SK-N-SH (cell line): ENCODE data around the gene SV2A. TPM values are rescaled to one million over a fixed set of nuclear protein-coding genes. Genes with fewer than 3 reads are reported as not detected.

ENCODE experiments used
- CTCF ChIA-PET: fragments of 300-600, 350-600 bp; formaldehyde crosslinking; extraction: SDS; loops from one replicate; lab custom pipeline; 2021; lab: Yijun Ruan, JAX
- POLR2A ChIA-PET: fragments of 350-600 bp; sonication (Branson Sonifier 250); formaldehyde crosslinking; extraction: SDS; loops from one replicate; lab custom pipeline; 2020; ENCODE audit warnings: antibody characterized with exemption, inconsistent platforms; lab: Yijun Ruan, JAX
- DNase-seq: peaks from one replicate; pipeline ENCODE4 v3.0.0; 2012
- H2AFZ ChIP-seq: fragments of 200-600 bp; sonication (generic); 2 replicates; pipeline ENCODE4 v1.8.1; 2016; ENCODE audit warnings: antibody characterized with exemption, mild to moderate bottlenecking, low read depth
- H3F3A ChIP-seq: fragments of 200-600 bp; sonication (generic); replicated peaks from 2 replicates; pipeline ENCODE3; 2016; ENCODE audit warnings: antibody characterized with exemption, mild to moderate bottlenecking; ENCODE audit not compliant: insufficient read depth
- H3K27ac ChIP-seq, 2 experiments: fragments of 200-500 bp in 1 of 2; fragments of 200-600 bp in 1 of 2; sonication (Bioruptor generic) in 1 of 2; sonication (generic), shearing (Covaris generic) in 1 of 2; 2 replicates each; pipeline versions ENCODE4 v1.5.1 to v1.6.1; 2014 to 2016; ENCODE audit warnings: low read depth in 2 of 2, inconsistent platforms in 1 of 2, low read length in 1 of 2, mild to moderate bottlenecking in 1 of 2, mixed read lengths in 1 of 2
- H3K27me3 ChIP-seq: fragments of 200-600 bp; sonication (generic), shearing (Covaris generic); 2 replicates; pipeline ENCODE4 v1.6.1; 2016; ENCODE audit warnings: mixed run types; ENCODE audit not compliant: insufficient read depth
- H3K36me3 ChIP-seq, 2 experiments: fragments of 200-500 bp in 1 of 2; fragments of 200-600 bp in 1 of 2; sonication (Bioruptor generic) in 1 of 2; sonication (generic) in 1 of 2; replicated peaks in 1 of 2; 2 replicates each; pipeline versions ENCODE3 to v1.5.1; 2014 to 2016; ENCODE audit warnings: low read length in 1 of 2, mild to moderate bottlenecking in 1 of 2; ENCODE audit not compliant: insufficient read depth in 2 of 2, control insufficient read depth in 1 of 2
- H3K4me1 ChIP-seq, 2 experiments: fragments of 200-500 bp in 1 of 2; fragments of 200-600 bp in 1 of 2; sonication (Bioruptor generic) in 1 of 2; sonication (generic), shearing (Covaris generic) in 1 of 2; 2 replicates each; pipeline versions ENCODE4 v1.5.1 to v1.6.1; 2014 to 2016; ENCODE audit warnings: low read depth in 1 of 2, low read length in 1 of 2, mixed run types in 1 of 2; ENCODE audit not compliant: insufficient read depth in 2 of 2, control insufficient read depth in 1 of 2
- H3K4me2 ChIP-seq: fragments of 200-600 bp; sonication (generic), shearing (Covaris generic); 2 replicates; pipeline ENCODE4 v1.6.1; 2017; ENCODE audit warnings: mixed run types
- H3K4me3 ChIP-seq, 2 experiments: fragments of 200-500 bp in 1 of 2; fragments of 200-600 bp in 1 of 2; sonication (Bioruptor generic) in 1 of 2; sonication (generic), shearing (Covaris generic) in 1 of 2; 2 replicates each; pipeline versions ENCODE4 v1.5.1 to v1.8.1; 2014 to 2016; ENCODE audit warnings: low read depth in 2 of 2, inconsistent platforms in 1 of 2, low read length in 1 of 2, mild to moderate bottlenecking in 1 of 2, mixed read lengths in 1 of 2, moderate library complexity in 1 of 2
- H3K79me2 ChIP-seq: fragments of 200-600 bp; sonication (generic); 2 replicates; pipeline ENCODE4 v1.8.1; 2017; ENCODE audit warnings: mild to moderate bottlenecking; ENCODE audit not compliant: insufficient read depth
- H3K9ac ChIP-seq: fragments of 200-600 bp; sonication (generic); 2 replicates; pipeline ENCODE4 v1.6.1; 2017; ENCODE audit warnings: mixed run types
- H3K9me2 ChIP-seq: fragments of 200-600 bp; sonication (generic); 2 replicates; pipeline ENCODE4 v1.6.1; 2017; ENCODE audit warnings: mixed run types
- H3K9me3 ChIP-seq: fragments of 200-600 bp; sonication (generic); 2 replicates; pipeline ENCODE4 v1.6.1; 2017; ENCODE audit warnings: mixed run types, mild to moderate bottlenecking, moderate library complexity
- H4K20me1 ChIP-seq: fragments of 200-600 bp; sonication (generic); 2 replicates; pipeline ENCODE4 v1.6.1; 2017; ENCODE audit warnings: mild to moderate bottlenecking, mixed run types; ENCODE audit not compliant: insufficient read depth
- CHD2 ChIP-seq: fragments of 150-350 bp; IDR thresholded peaks from 2 replicates; pipeline ENCODE4 v1.6.1; 2018; ENCODE audit warnings: low read length; ENCODE audit not compliant: partially characterized antibody
- ELF1 ChIP-seq: IDR thresholded peaks from 2 replicates; pipeline ENCODE4 v1.4.0; 2012
- EP300 ChIP-seq, 2 experiments: IDR thresholded peaks; 2 replicates each; pipeline versions ENCODE4 v1.4.0 to v1.6.1; 2012; ENCODE audit warnings: borderline replicate concordance in 1 of 2, low read depth in 1 of 2, low read length in 1 of 2
- FOSL2 ChIP-seq: IDR thresholded peaks from 2 replicates; pipeline ENCODE4 v1.4.0; 2012; ENCODE audit warnings: low read depth, mild to moderate bottlenecking, moderate library complexity, borderline replicate concordance
- FOXJ3 ChIP-seq: sonication (generic); formaldehyde crosslinking; IDR thresholded peaks from 2 replicates; pipeline ENCODE4 v1.5.1; 2020; ENCODE audit warnings: mild to moderate bottlenecking, missing genetic modification reagents
- GABPA ChIP-seq: IDR thresholded peaks from 2 replicates; pipeline ENCODE4 v1.4.0; 2012; ENCODE audit warnings: low read depth, mild to moderate bottlenecking
- GATA2 ChIP-seq: sonication (generic); formaldehyde crosslinking; IDR thresholded peaks from 2 replicates; pipeline ENCODE4 v1.5.0; 2020; ENCODE audit warnings: mild to moderate bottlenecking, missing genetic modification reagents
- IRF3 ChIP-seq: fragments of 150-350 bp; IDR thresholded peaks from 2 replicates; pipeline ENCODE4 v1.6.1; 2016; ENCODE audit warnings: mild to moderate bottlenecking, low read depth, low read length
- JUND ChIP-seq: IDR thresholded peaks from 2 replicates; pipeline ENCODE4 v1.4.0; 2012
- MAX ChIP-seq: IDR thresholded peaks from 2 replicates; pipeline ENCODE4 v1.4.0; 2012; ENCODE audit warnings: low read depth
- MXI1 ChIP-seq: IDR thresholded peaks from 2 replicates; pipeline ENCODE4 v1.6.1; 2012; ENCODE audit warnings: mild to moderate bottlenecking, low read depth, low read length, improper control_type of control experiment
- NFIC ChIP-seq: IDR thresholded peaks from 2 replicates; pipeline ENCODE4 v1.4.0; 2012; ENCODE audit warnings: borderline replicate concordance
- NRF1 ChIP-seq: IDR thresholded peaks from 2 replicates; pipeline ENCODE4 v1.6.1; 2012; ENCODE audit warnings: low read depth, mild to moderate bottlenecking, low read length
- PBX3 ChIP-seq: IDR thresholded peaks from 2 replicates; pipeline ENCODE4; 2012
- RAD21 ChIP-seq: IDR thresholded peaks from 2 replicates; pipeline ENCODE4 v1.6.1; 2012; ENCODE audit warnings: mild to moderate bottlenecking, low read length
- RCOR1 ChIP-seq: fragments of 150-350 bp; IDR thresholded peaks from 2 replicates; pipeline ENCODE4 v1.6.1; 2017; ENCODE audit warnings: antibody characterized with exemption, low read length
- RXRA ChIP-seq: IDR thresholded peaks from 2 replicates; pipeline ENCODE4 v1.4.0; 2012; ENCODE audit warnings: low read depth, mild to moderate bottlenecking, borderline replicate concordance
- SMC3 ChIP-seq: IDR thresholded peaks from 2 replicates; pipeline ENCODE4 v1.6.1; 2012; ENCODE audit warnings: low read depth, low read length, improper control_type of control experiment
- TCF12 ChIP-seq: IDR thresholded peaks from 2 replicates; pipeline ENCODE4 v1.4.0; 2012
- TEAD4 ChIP-seq: IDR thresholded peaks from 2 replicates; pipeline ENCODE4 v1.4.0; 2012; ENCODE audit warnings: mild to moderate bottlenecking, borderline replicate concordance; ENCODE audit not compliant: insufficient read depth
- USF2 ChIP-seq: fragments of 150-350 bp; IDR thresholded peaks from 2 replicates; pipeline ENCODE4 v1.6.1; 2017; ENCODE audit warnings: antibody characterized with exemption, low read length, low read depth, borderline replicate concordance
- YY1 ChIP-seq: IDR thresholded peaks from 2 replicates; pipeline ENCODE4 v1.4.0; 2012; ENCODE audit warnings: low read depth, mild to moderate bottlenecking
- WGBS: methylation state at CpG from one replicate; pipeline ENCODE4 v1.1.6; 2017; ENCODE audit warnings: low lambda C conversion rate; 5-methylcytosine and 5-hydroxymethylcytosine counted together
- polyA plus RNA-seq, 3 experiments: library from polyadenylated mRNA; depleted of rRNA; stranded (reverse); fragments of >200 nt; gene quantifications; 2 replicates each; pipeline ENCODE4 v1.2.3, GENCODE V29; 2012
- TF ChIP-seq, protein P1 (sequence below): IDR thresholded peaks from 2 replicates; pipeline ENCODE4 v1.4.0; 2012; ENCODE audit warnings: low read depth, borderline replicate concordance
- TF ChIP-seq, protein P2 (sequence below): fragments of 200-600 bp; sonication (generic); IDR thresholded peaks from 2 replicates; pipeline ENCODE4 v1.6.1; 2017; ENCODE audit warnings: antibody characterized with exemption, mild to moderate bottlenecking, moderate library complexity
- TF ChIP-seq, protein P3 (sequence below): IDR thresholded peaks from 2 replicates; pipeline ENCODE4 v1.4.0; 2012; ENCODE audit warnings: low read depth, borderline replicate concordance

SV2A gene
- polyA plus RNA-seq, 1 of the 3 experiments (the other 2 are of a cell fraction), result 22.7 TPM

DNA sequence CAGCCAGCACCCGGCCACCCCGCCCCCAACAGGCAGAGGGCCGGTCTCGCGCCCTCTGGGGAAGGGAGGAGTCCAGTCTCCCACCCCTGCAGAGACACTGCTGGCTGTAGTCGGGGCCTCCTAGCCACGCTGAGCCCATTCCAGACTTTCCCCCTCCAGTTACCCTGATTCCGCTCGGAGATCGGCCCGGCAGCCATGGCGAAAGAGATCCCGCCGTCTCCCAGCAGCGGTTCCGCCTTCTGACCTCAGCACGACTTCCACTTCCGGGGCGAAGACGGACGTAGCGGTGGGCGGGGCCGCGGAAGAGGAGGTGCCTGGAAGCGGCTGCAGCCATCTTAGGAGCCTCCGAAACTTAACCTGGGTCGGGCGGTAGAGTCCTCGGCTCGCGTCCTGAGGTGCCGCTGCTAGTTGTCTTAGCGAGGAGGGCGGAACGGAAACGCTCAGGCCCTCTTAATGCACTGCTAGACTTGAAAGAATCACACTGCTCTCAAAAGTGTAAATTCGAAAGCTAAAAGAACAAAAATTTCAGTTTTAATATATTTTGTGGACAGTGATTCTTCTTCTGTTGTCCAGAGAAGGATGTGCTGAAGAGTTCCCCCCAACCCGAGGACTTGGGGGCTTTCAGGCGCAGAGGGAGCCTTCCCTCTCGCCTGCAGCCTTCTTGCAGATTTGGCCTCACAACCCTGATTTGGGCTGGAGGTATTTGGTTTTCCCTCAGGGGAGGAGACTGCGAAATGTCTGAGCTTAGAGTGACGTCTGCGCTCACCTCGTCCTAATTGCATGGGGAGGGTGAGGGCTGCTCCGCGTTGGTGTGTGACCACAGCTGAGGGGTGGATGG, 10.1 kb upstream of the SV2A start, which contains the start of gene SF3B4:
SF3B4 (minus strand) TSS at position 241 of the 838 bp plus-strand sequence; CDS start at position 197, 44 bp downstream.
- Histone ChIP-seq H2AFZ (peak within 1 kb of the TSS; percentile 66; the same call in 1 of the 2 replicates), H3K9me2 (no peaks in the 10 kb centered on the region), H3K27me3 (no peaks in the 10 kb centered on the region), H3K4me3 (peak within 1 kb of the TSS; percentile 92 to 95), H3K9ac (peak within 1 kb of the TSS; percentile 81), H3K27ac (peak within 1 kb of the TSS; percentile 90 to 99), H3K4me2 (peak within 1 kb of the TSS; percentile 80), H3K4me1 (peaks cover 14 to 26% of the 10 kb centered on the region in 2 experiments), H3F3A (peaks cover 6% of the 10 kb centered on the region), H3K79me2 (peaks cover 38% of the 10 kb centered on the region), H3K36me3 (peaks cover 34 to 52% of the 10 kb centered on the region in 2 experiments), H3K9me3 (no peaks in the 10 kb centered on the region), H4K20me1 (peaks cover 10% of the 10 kb centered on the region; the same call in 1 of the 2 replicates)
- ChIA-PET POLR2A (interaction anchor here (0.8 to 1.7 kb wide), 5 partner anchors 10 to 41 kb away, joined by 3 to 14 read pairs (median 8); a partner anchor contains a TSS), CTCF (interaction anchor here (0.9 to 2.5 kb wide), 4 partner anchors 10 to 40 kb away, joined by 4 to 10 read pairs (median 5); a partner anchor contains a TSS)
- WGBS, result 1% methylated on average over 37 of the region's 47 CpGs
- peak; percentile 89 for DNase-seq
- peak; percentile 98 for TF ChIP-seq GABPA
- TF ChIP-seq GATA2 (CRISPR knock-in tag), result no peak
- TF ChIP-seq USF2, result no peak
- TF ChIP-seq RCOR1, result no peak
- no peak for TF ChIP-seq JUND
- TF ChIP-seq MXI1, result no peak
- no peak for TF ChIP-seq RXRA
- TF ChIP-seq YY1, result peak; percentile 92
- TF ChIP-seq CHD2, result peak; percentile 76
- TF ChIP-seq, protein P1, sequence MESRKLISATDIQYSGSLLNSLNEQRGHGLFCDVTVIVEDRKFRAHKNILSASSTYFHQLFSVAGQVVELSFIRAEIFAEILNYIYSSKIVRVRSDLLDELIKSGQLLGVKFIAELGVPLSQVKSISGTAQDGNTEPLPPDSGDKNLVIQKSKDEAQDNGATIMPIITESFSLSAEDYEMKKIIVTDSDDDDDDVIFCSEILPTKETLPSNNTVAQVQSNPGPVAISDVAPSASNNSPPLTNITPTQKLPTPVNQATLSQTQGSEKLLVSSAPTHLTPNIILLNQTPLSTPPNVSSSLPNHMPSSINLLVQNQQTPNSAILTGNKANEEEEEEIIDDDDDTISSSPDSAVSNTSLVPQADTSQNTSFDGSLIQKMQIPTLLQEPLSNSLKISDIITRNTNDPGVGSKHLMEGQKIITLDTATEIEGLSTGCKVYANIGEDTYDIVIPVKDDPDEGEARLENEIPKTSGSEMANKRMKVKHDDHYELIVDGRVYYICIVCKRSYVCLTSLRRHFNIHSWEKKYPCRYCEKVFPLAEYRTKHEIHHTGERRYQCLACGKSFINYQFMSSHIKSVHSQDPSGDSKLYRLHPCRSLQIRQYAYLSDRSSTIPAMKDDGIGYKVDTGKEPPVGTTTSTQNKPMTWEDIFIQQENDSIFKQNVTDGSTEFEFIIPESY, result no peak
- TF ChIP-seq RAD21, result no peak
- TF ChIP-seq TEAD4, result no peak
- TF ChIP-seq, protein P2, sequence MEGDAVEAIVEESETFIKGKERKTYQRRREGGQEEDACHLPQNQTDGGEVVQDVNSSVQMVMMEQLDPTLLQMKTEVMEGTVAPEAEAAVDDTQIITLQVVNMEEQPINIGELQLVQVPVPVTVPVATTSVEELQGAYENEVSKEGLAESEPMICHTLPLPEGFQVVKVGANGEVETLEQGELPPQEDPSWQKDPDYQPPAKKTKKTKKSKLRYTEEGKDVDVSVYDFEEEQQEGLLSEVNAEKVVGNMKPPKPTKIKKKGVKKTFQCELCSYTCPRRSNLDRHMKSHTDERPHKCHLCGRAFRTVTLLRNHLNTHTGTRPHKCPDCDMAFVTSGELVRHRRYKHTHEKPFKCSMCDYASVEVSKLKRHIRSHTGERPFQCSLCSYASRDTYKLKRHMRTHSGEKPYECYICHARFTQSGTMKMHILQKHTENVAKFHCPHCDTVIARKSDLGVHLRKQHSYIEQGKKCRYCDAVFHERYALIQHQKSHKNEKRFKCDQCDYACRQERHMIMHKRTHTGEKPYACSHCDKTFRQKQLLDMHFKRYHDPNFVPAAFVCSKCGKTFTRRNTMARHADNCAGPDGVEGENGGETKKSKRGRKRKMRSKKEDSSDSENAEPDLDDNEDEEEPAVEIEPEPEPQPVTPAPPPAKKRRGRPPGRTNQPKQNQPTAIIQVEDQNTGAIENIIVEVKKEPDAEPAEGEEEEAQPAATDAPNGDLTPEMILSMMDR, result no peak
- no peak for TF ChIP-seq FOXJ3
- TF ChIP-seq IRF3, result no peak
- TF ChIP-seq PBX3, result no peak
- TF ChIP-seq, protein P3, sequence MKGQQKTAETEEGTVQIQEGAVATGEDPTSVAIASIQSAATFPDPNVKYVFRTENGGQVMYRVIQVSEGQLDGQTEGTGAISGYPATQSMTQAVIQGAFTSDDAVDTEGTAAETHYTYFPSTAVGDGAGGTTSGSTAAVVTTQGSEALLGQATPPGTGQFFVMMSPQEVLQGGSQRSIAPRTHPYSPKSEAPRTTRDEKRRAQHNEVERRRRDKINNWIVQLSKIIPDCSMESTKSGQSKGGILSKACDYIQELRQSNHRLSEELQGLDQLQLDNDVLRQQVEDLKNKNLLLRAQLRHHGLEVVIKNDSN, result no peak
- TF ChIP-seq NRF1, result no peak
- peak; percentile 90 for TF ChIP-seq ELF1
- no peak for TF ChIP-seq NFIC
- no peak for TF ChIP-seq EP300 (IDR thresholded peaks at IDR 0.05; ENCODE audit: borderline replicate concordance in 1 of 2, low read depth in 1 of 2, low read length in 1 of 2)
- no peak for TF ChIP-seq FOSL2
- TF ChIP-seq TCF12, result no peak
- TF ChIP-seq SMC3, result no peak
- TF ChIP-seq MAX, result peak; percentile 50; the same call in 1 of the 2 replicates
